ENCODE results near the gene ASGR2. TPM values are rescaled to one million over a fixed set of nuclear protein-coding genes. Genes with fewer than 3 reads are reported as not detected.
A peak's percentile ranks its signal among the peaks of the same experiment; 100 is the strongest.

Gene ASGR2
- total RNA-seq, 4 donors from 2014 or later, result 3.4 to 11.8 (median 6.8) TPM

DNA sequence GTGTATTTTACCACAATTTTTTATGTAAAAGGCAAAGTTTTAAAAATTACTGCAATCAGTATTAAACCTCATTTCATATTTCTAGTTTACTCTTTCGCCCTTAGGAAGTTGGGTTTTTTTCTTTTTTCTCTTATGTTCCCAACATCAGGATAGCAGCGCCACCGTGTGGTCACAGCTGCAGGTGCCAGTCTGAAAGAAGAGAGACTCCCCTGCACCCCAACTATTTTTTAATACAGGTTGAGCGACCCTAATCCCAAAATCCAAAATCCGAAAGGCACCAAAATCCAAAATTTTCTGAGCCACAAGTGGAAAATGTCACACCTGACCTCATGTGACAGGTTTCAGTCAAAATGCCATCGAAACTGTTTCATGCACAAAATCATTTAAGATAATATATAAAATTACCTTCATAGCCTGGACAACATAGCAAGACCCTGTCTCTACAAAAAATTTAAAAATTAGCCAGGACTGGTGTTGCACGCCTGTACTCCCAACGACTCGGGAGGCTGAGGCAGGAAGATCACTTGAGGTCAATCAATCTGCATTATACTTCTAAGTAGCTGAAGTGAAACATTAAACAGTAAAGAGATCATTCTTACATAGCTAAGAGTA is 21.8 kb upstream of the ASGR2 start:
- Histone ChIP-seq H3K27me3 (peaks cover 14% of the 10 kb centered on the region), H3K4me1 (peaks cover 43% of the 10 kb centered on the region), H3K27ac (no peak overlapping the region), H3K36me3 (no peaks in the 10 kb centered on the region), H3K4me3 (no peak overlapping the region), H3K9me3 (no peaks in the 10 kb centered on the region)
- 31% methylated on average over 9 of the region's 9 CpGs for WGBS
- DNase-seq (ENCODE audit: low spot score in 2 of 2), result peak in 1 of 2 donors; percentile 90
- TF ChIP-seq POLR2AphosphoS5 (IDR thresholded peaks at IDR 0.05), result no peak
- TF ChIP-seq, protein P1, sequence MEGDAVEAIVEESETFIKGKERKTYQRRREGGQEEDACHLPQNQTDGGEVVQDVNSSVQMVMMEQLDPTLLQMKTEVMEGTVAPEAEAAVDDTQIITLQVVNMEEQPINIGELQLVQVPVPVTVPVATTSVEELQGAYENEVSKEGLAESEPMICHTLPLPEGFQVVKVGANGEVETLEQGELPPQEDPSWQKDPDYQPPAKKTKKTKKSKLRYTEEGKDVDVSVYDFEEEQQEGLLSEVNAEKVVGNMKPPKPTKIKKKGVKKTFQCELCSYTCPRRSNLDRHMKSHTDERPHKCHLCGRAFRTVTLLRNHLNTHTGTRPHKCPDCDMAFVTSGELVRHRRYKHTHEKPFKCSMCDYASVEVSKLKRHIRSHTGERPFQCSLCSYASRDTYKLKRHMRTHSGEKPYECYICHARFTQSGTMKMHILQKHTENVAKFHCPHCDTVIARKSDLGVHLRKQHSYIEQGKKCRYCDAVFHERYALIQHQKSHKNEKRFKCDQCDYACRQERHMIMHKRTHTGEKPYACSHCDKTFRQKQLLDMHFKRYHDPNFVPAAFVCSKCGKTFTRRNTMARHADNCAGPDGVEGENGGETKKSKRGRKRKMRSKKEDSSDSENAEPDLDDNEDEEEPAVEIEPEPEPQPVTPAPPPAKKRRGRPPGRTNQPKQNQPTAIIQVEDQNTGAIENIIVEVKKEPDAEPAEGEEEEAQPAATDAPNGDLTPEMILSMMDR (IDR thresholded peaks at IDR 0.05), result peak; percentile 74 to 83

DNA sequence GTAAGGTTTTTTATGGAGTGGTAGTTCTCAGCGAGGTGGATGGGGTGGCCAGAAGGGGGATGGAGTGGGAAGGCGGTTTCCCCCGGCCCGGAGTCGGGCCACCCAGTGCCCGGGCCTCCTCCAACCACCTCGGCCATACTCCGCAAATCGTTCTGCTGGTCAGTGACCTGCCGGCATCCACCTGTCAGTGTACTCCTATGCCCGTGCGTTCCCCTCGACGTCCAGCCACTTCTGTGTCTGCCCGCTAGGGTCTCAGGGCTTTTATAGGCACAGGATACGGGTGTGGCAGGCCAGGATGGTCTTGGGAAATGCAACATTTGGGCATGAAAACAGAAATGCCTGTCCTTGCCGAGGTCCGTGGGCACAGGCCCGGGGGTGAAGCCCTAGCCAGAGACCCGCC is 19.3 kb upstream of the ASGR2 start:
- Histone ChIP-seq H3K27ac (no peak overlapping the region), H3K4me3 (no peak overlapping the region), H3K27me3 (peaks cover 22% of the 10 kb centered on the region), H3K4me1 (peaks cover 26% of the 10 kb centered on the region), H3K36me3 (no peaks in the 10 kb centered on the region), H3K9me3 (no peaks in the 10 kb centered on the region)
- WGBS, result 89% methylated on average over 20 of the region's 20 CpGs
- no peak for DNase-seq (ENCODE audit: low spot score in 2 of 2)
- TF ChIP-seq EP300 (IDR thresholded peaks at IDR 0.05) (no peak), POLR2A (IDR thresholded peaks at IDR 0.05) (no peak), POLR2AphosphoS5 (IDR thresholded peaks at IDR 0.05) (no peak)
- TF ChIP-seq, protein P1 (IDR thresholded peaks at IDR 0.05), result no peak

DNA sequence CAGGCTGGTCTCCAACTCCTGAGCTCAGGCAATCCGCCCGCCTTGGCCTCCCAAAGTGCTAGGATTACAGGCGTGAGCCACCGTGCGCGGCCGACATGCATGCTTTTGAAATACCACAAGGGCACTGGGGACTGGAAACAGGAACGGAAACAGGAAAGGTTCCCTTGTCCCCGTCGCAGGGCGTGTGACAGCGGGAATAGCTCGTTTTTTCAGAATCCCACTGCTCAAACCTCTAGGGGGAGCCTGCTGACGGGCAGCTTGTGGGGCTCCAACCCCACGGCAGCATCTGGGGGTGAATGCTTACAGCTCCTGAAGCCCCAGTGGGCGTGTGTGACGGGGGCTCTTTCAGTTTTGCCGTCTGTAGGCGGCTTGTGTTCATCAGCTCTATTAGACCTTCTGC is 18.8 kb upstream of the ASGR2 start:
- TF ChIP-seq, protein P1 (IDR thresholded peaks at IDR 0.05), result peak in 1 of 2 donors; percentile 12
- TF ChIP-seq POLR2A (IDR thresholded peaks at IDR 0.05) (no peak), POLR2AphosphoS5 (IDR thresholded peaks at IDR 0.05) (no peak), EP300 (IDR thresholded peaks at IDR 0.05) (no peak)
- DNase-seq (ENCODE audit: low spot score in 2 of 2), result no peak
- H3K27ac ChIP-seq, result no peak overlapping the region
- WGBS, result 51% methylated on average over 17 of the region's 19 CpGs
- H3K9me3 ChIP-seq, result no peaks in the 10 kb centered on the region
- H3K4me3 ChIP-seq, result no peak overlapping the region
- peaks cover 26% of the 10 kb centered on the region for H3K4me1 ChIP-seq
- H3K27me3 ChIP-seq, result peaks cover 22% of the 10 kb centered on the region
- no peaks in the 10 kb centered on the region for H3K36me3 ChIP-seq

DNA sequence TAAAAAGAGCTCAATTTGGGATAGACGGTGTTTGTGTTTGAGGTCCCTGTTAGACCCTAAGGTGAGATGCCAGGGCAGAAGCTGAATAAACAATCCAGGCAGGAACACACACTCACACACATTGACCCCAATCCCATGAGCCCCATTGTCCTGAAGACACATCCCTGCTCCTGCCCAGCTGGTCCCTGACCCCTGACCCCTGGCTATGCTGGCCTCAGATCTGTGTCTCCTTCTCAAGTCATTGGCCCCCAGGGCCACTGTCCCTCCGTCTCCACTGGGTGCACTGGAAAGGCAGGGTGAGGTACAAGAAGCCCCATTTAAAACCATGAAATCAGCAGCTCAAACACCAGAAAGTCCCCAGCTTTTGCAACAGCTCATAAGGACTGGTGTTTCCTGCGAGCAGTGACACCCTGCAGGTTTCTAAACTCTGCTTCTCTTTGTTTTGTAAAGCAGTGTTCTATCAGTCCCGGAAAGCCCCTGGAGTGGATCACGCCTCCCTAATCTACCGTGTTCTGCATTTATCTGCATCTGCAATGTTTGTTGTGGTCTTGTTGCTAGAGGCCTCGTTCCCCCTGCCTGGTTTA is 18.0 kb upstream of the ASGR2 start:
- H3K27me3 ChIP-seq, result peaks cover 17% of the 10 kb centered on the region

DNA sequence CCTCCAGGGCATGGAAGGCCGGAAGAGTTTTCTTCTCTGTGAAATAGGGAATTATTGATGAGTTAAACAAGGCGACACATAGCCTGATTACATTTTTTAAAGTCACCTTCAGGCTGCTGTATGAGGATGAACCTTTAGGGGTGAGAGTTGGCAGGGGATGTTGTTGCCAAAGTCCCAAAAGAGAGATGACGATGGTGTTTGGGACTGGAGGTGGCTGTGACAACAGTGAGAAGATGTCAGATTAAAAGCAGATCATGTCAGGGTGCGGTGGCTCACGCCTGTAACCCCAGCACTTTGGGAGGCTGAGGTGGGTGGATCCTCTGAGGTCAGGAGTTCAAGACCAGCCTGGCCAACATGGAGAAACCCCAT is 16.8 kb upstream of the ASGR2 start:
- H3K9me3 ChIP-seq, result no peaks in the 10 kb centered on the region
- DNase-seq (ENCODE audit: low spot score in 2 of 2), result no peak
- 92% methylated on average over 5 of the region's 5 CpGs for WGBS
- H3K27ac ChIP-seq, result peak overlapping the region; percentile 67
- peaks cover 10% of the 10 kb centered on the region for H3K27me3 ChIP-seq
- TF ChIP-seq POLR2A (IDR thresholded peaks at IDR 0.05) (no peak), POLR2AphosphoS5 (IDR thresholded peaks at IDR 0.05) (no peak), EP300 (IDR thresholded peaks at IDR 0.05) (no peak)
- TF ChIP-seq, protein P1 (IDR thresholded peaks at IDR 0.05), result no peak
- H3K36me3 ChIP-seq, result no peaks in the 10 kb centered on the region
- H3K4me3 ChIP-seq, result peak overlapping the region; percentile 28
- H3K4me1 ChIP-seq, result peaks cover 15% of the 10 kb centered on the region

More for the DNA sequence above, 18.0 kb upstream of the ASGR2 start:
- no peaks in the 10 kb centered on the region for H3K9me3 ChIP-seq
- no peaks in the 10 kb centered on the region for H3K36me3 ChIP-seq
- peak overlapping the region; percentile 67 for H3K27ac ChIP-seq
- H3K4me1 ChIP-seq, result peaks cover 25% of the 10 kb centered on the region
- H3K4me3 ChIP-seq, result no peak overlapping the region
- WGBS, result 37% methylated on average over 7 of the region's 7 CpGs
- DNase-seq (ENCODE audit: low spot score in 2 of 2), result no peak
- TF ChIP-seq EP300 (IDR thresholded peaks at IDR 0.05) (no peak), POLR2A (IDR thresholded peaks at IDR 0.05) (no peak), POLR2AphosphoS5 (IDR thresholded peaks at IDR 0.05) (no peak)
- TF ChIP-seq, protein P1 (IDR thresholded peaks at IDR 0.05), result no peak
